Activated B cell treated with CpG ODN at 0.5 μM for 24 hours (primary cell): ENCODE data around the gene AMIGO2. TPM values are rescaled to one million over a fixed set of nuclear protein-coding genes. Genes with fewer than 3 reads are reported as not detected.
"Not testable (repeated sequence)": the region's sequence is repeated elsewhere in the genome, so short reads cannot be mapped to it uniquely, and the experiment has no call there.

ENCODE experiments used
- ATAC-seq: fragments of 200-7000 bp; cut with Tn5 transposase; one replicate; pipeline ENCODE4 v1.10.0; 2021; ENCODE audit warnings: low read depth, mild to moderate bottlenecking, moderate library complexity
- CTCF ChIA-PET: fragments of 350-600 bp; sonication (Branson Sonifier 250); formaldehyde crosslinking; loops from one replicate; lab custom pipeline; 2021; ENCODE audit warnings: antibody characterized with exemption; lab: Charles Lee
- POLR2A ChIA-PET: fragments of 350-600 bp; sonication (Branson Sonifier 250); formaldehyde crosslinking; loops from one replicate; lab custom pipeline; 2021; ENCODE audit warnings: antibody characterized with exemption; lab: Charles Lee
- DNase-seq: peaks from one replicate; pipeline ENCODE4 v3.0.0; 2022
- H3K27ac Mint-ChIP-seq: one replicate; pipeline ENCODE4 v1.8.0; 2020; ENCODE audit warnings: mixed read lengths
- H3K27me3 Mint-ChIP-seq: one replicate; pipeline ENCODE4 v1.8.0; 2021; ENCODE audit warnings: mixed read lengths
- H3K36me3 Mint-ChIP-seq: one replicate; pipeline ENCODE4 v1.8.0; 2021; ENCODE audit warnings: low read depth, mixed read lengths
- H3K4me1 Mint-ChIP-seq: one replicate; pipeline ENCODE4 v1.8.0; 2021; ENCODE audit warnings: mixed read lengths
- H3K4me3 Mint-ChIP-seq: one replicate; pipeline ENCODE4 v1.8.0; 2020; ENCODE audit warnings: mild to moderate bottlenecking, mixed read lengths
- H3K9me3 Mint-ChIP-seq: one replicate; pipeline ENCODE4 v1.8.0; 2020; ENCODE audit warnings: mixed read lengths
- CTCF ChIP-seq: fragments of 200-600 bp; IDR thresholded peaks from one replicate; pipeline ENCODE4 v1.8.0; 2022; ENCODE audit warnings: antibody characterized with exemption, mild to moderate bottlenecking
- intact Hi-C: fragments of 100-400 bp; cut with micrococcal nuclease; formaldehyde crosslinking; loops from one replicate; pipeline ENCODE4 v1.15.1; 2024
- total RNA-seq: library from RNA; stranded (reverse); gene quantifications from 2 replicates; pipeline ENCODE4 v1.2.3, GENCODE V29; 2022

The AMIGO2 gene
- total RNA-seq, 1 donor from 2014 or later = 14.1 TPM

GRCh38 chr12:47054659-47055058, 25.1 kb downstream of the AMIGO2 start:
- Mint-ChIP-seq H3K4me1 (no peaks in the 10 kb centered on the region), H3K9me3 (peaks cover 29% of the 10 kb centered on the region), H3K4me3 (no peak overlapping the region), H3K27me3 (no peaks in the 10 kb centered on the region), H3K36me3 (peaks cover 4% of the 10 kb centered on the region), H3K27ac (no peak overlapping the region)
- ChIA-PET POLR2A (no interaction called here), CTCF (interaction anchor here (1.4 kb wide), 1 partner anchor 22 kb away, joined by 5 read pairs; no protein-coding TSS in a partner anchor)
- intact Hi-C loops = no loop called here
- no peak for ATAC-seq
- no peak for DNase-seq
- no peak for TF ChIP-seq CTCF

GRCh38 chr12:47053961-47054360, 25.8 kb downstream of the AMIGO2 start:
- no peak for DNase-seq
- POLR2A ChIA-PET = no interaction called here
- H3K4me1 Mint-ChIP-seq = no peaks in the 10 kb centered on the region
- no peak for ATAC-seq
- H3K4me3 Mint-ChIP-seq = no peak overlapping the region
- H3K27me3 Mint-ChIP-seq = no peaks in the 10 kb centered on the region
- no peak for TF ChIP-seq CTCF
- H3K9me3 Mint-ChIP-seq = peaks cover 29% of the 10 kb centered on the region
- intact Hi-C loops = no loop called here
- CTCF ChIA-PET = interaction anchor here (1.4 kb wide), 1 partner anchor 21 kb away, joined by 5 read pairs; no protein-coding TSS in a partner anchor
- no peak overlapping the region for H3K27ac Mint-ChIP-seq
- H3K36me3 Mint-ChIP-seq = peaks cover 4% of the 10 kb centered on the region

- peaks cover 38% of the 10 kb centered on the region for H3K9me3 Mint-ChIP-seq
- CTCF ChIA-PET = no interaction called here
Observed at GRCh38 chr12:47052274-47052673, 27.5 kb downstream of the AMIGO2 start.

DNA sequence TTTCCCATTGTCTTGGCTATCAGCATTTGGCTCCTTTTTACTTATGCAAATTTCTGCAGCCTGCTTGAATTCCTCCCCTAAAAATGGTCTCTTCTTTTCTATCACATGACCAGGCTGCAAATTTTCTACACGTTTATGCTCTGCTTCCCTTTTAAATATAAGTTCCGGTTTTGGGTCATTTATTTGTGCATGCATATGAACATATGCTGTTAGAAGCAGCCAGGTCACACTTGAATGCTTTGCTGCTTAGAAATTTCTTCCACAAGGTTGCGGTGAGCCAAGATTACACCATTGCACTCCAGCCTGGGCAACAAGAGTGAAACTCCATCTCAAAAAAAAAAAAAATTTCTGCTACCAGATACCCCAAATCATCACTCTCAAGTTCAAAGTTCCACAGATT, 28.5 kb downstream of the AMIGO2 start:
- ATAC-seq, DNase-seq, H3K27me3 Mint-ChIP-seq, H3K36me3 Mint-ChIP-seq, intact Hi-C loops, CTCF ChIA-PET, H3K4me1 Mint-ChIP-seq, POLR2A ChIA-PET, H3K4me3 Mint-ChIP-seq, H3K27ac Mint-ChIP-seq: not testable (repeated sequence)
- peaks cover 34% of the 10 kb centered on the region for H3K9me3 Mint-ChIP-seq

More at GRCh38 chr12:47052274-47052673, 27.5 kb downstream of the AMIGO2 start:
- Mint-ChIP-seq H3K4me3 (no peak overlapping the region), H3K4me1 (peaks cover 2% of the 10 kb centered on the region), H3K36me3 (peaks cover 4% of the 10 kb centered on the region), H3K27ac (no peak overlapping the region), H3K27me3 (no peaks in the 10 kb centered on the region)
- TF ChIP-seq CTCF = no peak
- POLR2A ChIA-PET = no interaction called here
- ATAC-seq = no peak
- intact Hi-C loops = no loop called here
- DNase-seq = no peak

- peaks cover 32% of the 10 kb centered on the region for H3K9me3 Mint-ChIP-seq
- no peak for TF ChIP-seq CTCF
- no peak overlapping the region for H3K27ac Mint-ChIP-seq
- no peak for DNase-seq
- intact Hi-C loops = no loop called here
- no peaks in the 10 kb centered on the region for H3K27me3 Mint-ChIP-seq
- H3K4me1 Mint-ChIP-seq = peaks cover 2% of the 10 kb centered on the region
- peaks cover 4% of the 10 kb centered on the region for H3K36me3 Mint-ChIP-seq
- no peak for ATAC-seq
- H3K4me3 Mint-ChIP-seq = no peak overlapping the region
- ChIA-PET POLR2A (no interaction called here), CTCF (interaction anchor here (0.5 kb wide), 1 partner anchor 159 kb away, joined by 3 read pairs; no protein-coding TSS in a partner anchor)
Observed at GRCh38 chr12:47048541-47048940, 31.2 kb downstream of the AMIGO2 start.

DNA sequence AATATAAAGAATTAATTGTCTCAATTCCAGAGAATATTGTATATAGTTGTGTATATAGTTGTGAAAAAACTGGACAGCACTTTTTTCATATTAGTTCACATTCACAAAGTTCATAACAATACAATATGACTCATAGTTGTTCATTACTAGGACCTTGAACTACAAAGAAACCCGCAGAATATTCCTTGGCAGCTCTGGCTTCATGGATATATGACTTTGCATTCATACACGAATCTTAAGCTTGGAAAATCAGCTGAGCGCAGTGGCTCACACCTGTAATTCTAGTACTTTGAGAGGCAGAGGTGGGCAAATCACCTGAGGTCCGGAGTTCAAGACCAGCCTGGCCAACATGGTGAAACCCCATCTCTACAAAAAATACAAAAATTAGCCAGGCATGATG, 38.4 kb downstream of the AMIGO2 start:
- ATAC-seq (no peak), DNase-seq (no peak)
- no peaks in the 10 kb centered on the region for H3K27me3 Mint-ChIP-seq
- TF ChIP-seq CTCF = no peak
- peaks cover 5% of the 10 kb centered on the region for H3K4me1 Mint-ChIP-seq
- no peak overlapping the region for H3K4me3 Mint-ChIP-seq
- ChIA-PET POLR2A (no interaction called here), CTCF (interaction anchor here (0.6 to 3.0 kb wide), 2 partner anchors 9 to 826 kb away, joined by 3 to 12 read pairs; no protein-coding TSS in a partner anchor)
- intact Hi-C loops = no loop called here
- no peaks in the 10 kb centered on the region for H3K9me3 Mint-ChIP-seq
- H3K27ac Mint-ChIP-seq = no peak overlapping the region
- no peaks in the 10 kb centered on the region for H3K36me3 Mint-ChIP-seq
